Epidermal melanocyte (primary cell): Measurements from ENCODE around the gene ACADS.

Source experiments
- DNase-seq: peaks from one replicate; pipeline ENCODE4 v3.0.0; 2011; ENCODE audit warnings: low spot score; ENCODE audit not compliant: insufficient read length

ACADS gene

DNA sequence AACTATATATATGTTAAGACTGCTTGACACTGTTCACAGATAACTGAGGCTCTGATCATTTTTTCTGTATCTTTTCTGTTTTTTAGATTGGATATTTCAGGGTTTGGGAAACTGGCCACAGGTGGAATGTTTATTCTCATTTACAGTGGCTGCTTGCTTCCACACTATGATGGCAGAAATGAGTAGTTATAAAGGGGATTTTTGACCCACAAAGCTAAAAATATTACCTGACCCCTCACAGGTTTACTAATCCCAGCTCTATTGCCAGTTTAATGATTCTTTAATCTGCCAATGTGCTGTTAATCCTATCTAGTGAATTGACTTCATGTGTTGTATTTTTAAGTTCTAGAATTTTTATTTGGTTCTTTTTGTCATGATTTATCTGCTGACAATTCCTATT is 29.6 kb downstream of the ACADS start:
- no peak for DNase-seq

GRCh38 chr12:120757226-120757742 is 31.7 kb downstream of the ACADS start:
- DNase-seq = no peak

DNA sequence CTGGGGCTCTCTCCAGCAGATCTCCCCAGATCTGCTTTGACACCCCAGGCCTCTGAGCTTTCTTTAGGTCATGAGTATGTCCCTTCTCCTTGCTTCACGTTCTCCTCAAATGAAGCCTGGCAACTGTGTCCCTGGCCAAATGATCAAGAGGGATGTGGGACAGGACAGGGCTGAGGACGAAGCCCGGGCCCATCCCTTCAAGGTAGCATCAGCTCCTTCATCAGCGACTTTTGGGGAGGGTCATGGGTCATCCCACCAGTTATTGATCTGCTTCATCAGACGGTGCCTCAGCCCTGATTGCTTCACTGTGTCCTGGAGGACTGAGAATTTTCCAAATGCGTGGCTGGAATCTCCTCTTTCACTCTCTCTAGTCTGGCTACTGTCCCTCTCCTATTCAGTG is 32.3 kb downstream of the ACADS start:
- DNase-seq = no peak

DNA sequence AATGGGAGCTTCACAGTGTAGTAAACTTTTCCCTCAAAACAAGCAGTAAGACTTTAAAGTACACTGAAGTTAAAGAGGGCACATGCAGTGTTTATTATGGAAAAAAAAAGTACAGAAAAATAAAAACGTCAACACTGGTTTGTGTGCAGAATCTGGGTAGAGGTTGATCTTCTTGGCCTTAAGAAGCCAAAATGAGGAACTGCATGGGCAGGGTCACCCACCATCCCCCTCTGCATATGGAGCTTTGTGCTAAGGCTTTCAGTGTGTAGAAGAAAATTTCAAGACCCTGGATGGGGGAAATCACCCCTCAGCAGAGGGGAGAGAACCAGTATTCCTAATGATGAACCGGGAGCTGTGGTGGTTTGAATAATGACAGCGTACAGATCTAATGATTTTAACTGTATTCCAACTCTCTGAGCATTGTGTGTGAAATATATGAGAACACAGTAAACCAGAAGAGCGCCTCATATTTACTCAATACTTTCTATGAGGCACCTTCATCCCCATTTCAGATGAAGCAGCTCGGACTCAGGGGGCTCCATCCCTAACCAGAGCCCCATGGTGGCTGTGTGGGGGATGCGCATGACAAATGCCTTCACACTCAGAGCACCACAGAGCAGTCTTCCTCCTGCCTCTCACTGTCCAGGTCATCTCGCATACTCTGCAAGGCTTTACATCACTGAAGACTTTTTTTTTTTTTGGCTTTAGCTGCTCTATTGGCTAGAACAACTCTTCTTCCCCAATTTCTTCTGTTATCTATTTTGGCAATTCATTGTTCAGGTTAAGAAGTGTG is 33.4 kb downstream of the ACADS start:
- DNase-seq = no peak

DNA sequence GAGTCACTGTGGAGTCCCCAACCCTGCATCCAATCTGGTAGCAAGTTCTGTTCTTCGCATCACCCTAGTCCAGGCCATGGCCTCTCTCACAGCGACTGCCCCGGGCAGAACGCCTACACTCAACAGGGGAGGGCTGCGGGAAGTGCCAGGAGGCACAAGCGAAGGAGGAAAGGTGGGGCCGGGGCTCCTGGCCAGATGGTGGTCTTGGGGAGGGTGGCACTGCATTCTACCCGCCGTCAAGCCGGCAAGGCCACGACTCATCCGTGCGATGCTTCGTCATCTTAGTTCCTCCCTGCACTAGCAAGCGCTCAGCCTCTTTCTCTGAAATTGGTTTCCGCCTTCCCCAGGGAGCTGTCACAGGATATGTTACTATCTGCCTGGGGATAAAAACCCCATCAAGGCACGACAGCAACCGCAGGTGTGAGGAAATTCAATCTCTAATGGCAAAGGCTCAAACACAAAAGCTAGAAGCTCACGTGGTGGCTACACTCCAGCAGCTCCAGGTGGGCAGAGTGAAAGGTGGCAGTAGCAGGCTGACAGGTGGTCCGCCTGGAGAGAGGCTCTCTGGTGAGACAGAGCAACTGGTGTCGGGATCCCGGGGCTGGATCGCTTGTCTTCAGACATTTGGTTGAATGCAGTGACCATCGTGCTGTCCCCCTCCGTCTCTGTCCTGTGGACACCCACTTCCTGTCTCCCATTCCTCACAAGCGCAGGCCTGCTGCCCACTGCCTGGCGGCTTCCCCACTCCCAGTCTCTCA is 34.1 kb downstream of the ACADS start:
- no peak for DNase-seq

- no peak for DNase-seq
These were observed 35.0 kb downstream of the ACADS start for GRCh38 chr12:120760349-120761254.

DNA sequence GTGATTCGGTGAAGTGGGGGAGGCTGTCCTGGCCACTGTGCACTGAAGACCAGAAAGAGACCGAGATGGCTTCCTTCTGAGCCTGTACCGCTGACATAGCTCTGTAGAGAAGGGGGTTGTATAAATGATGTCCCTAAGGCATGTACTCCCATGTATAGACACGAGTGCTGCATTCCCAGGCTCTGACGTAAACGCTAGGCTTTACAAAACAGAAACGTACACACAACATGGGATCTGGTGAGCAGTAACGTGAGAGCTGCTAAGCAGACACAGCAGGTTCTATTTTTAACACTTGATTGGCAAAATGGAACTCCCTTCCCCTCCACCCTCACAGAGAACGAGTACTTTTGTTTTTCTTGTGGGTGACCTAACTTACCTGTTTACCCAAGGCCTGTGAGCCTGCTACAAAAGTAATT is 35.9 kb downstream of the ACADS start:
- DNase-seq = peak; percentile 93

- DNase-seq = peak; percentile 37
These were observed 36.5 kb downstream of the ACADS start for GRCh38 chr12:120762086-120762485.

- DNase-seq = no peak
These were observed 37.6 kb downstream of the ACADS start for GRCh38 chr12:120763250-120763649.

DNA sequence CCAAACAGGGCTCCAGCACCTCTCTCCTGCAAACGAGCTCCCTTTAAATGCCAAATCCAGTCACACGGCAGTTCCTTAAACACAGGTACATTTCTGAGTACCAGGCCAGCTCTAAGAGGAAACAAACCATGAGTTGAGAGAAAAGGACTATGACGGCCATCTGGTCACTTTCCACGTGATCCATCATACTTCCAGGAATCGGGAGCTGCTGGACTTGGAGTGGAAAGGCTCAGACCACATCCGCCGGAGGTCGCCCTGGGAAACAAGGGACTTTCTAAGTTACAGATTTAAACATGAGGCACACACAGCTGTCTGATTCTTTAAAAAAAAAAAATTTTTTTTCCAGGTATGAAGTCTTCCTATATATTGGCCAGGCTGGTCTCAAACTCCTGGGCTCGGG is 39.2 kb downstream of the ACADS start:
- DNase-seq = no peak

DNA sequence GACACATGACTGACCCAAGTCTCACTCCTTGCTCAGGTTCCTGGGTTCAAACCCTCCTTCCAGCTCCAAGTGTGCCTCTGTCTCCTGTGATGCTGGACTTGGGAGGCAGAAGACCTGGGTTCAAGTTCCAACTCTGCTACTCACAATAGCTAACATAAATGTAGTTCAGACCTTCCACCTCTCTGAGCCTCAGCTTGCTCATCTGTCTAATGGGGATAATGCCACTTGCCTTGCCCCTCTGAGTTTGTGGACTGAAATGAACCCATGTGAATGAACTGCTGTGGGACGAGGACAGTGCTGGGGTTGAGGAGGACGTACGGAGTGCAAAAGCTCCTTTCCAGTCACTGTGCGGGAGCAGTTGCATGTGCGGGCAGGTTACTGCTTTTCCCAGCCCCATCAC is 40.9 kb downstream of the ACADS start:
- DNase-seq = no peak

DNA sequence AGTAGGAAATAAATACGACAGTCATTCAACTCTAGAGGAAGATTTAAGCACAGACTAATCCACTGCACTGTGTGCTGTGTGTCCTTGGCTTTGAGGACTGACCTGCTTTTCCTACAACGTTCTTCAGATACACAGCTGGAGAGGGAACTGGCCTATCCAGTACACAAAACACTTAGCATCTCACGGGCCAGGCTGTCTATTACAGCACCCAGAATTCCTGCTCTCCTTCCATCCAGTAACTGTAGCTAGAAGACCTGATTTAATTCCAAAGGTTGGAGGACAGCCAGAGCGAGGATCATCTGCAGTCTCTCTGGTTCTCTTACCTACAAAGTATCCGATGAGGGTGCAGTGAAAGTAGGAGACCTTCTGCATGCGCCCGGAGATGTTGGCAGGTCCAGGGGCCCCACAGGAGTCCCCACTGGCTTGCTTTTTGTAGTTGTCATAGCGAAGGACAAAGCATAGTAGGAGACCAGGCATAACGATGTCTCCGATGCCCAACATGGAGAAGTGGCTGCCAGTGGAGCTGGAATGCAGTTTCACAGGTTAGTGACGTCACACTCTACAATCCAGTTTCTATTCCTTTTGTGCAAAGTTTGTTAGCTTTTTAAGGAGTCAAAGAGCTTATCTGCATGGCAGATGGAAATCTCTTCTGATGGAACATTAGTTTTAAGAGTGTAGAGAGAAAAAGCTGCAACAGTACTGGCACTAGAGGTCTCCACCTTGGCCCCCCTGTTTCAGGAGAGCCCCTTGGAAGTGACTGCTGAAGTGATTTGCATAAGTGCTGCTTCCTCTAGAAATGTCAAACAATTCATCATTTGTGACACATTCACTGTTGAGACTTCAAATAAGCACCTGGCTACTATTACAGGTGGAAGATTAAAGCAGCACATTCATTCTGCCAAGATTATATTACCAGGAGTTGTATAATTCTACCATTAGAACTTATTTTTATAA is 41.7 kb downstream of the ACADS start:
- no peak for DNase-seq

DNA sequence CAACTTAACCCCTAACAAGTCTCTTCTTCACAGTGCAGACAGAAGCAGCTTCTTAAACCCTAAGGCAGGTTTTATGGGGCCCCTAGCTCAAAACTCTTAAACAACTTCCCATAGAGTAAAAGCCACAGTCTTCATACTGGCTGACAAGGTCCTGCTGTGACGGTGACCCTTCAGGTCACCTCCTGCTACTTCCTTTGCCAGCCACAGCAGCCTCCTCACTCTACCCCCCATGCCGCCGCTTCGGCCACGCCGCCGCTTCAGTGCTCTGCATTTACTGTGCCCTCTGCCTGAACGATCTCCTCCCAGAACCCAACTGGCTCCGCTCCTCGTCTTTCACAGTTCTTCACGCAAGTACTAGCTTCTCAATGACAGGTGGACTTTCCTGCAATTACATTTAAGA is 45.5 kb downstream of the ACADS start:
- DNase-seq = no peak

DNA sequence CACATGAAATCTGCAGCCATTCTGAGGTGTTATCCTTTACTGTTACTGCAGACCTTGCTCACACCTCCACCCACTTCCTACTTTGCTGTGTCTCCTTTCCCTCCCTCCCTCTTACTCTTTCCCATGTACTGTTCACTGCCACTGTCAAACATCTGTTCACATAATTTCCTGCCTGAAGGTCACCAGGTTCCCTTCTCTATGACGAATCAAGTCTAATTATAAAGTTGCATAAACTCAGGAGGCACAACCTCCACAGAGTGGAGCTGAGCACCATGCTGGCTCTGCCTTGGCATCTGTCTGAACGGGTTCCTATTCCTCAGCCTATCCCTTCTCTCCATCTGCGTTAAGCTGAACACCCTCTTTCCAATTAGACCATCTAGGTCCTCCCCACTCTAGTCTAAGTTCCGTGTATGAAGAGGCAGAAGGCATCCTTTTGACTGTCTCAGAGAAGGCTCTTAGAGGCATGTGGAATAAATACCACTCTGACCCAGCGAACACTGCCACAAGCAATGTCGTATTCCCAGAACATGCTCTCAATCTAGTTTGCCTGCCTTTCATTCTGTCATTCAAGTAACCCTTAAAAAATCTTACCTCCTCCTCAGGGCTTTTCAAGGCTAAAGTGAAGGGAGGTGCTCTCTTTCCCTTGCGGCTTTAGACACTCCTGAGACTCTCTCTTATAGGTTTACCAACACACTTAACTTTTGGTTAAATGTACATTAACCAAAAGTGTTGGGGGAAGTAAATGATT is 48.7 kb downstream of the ACADS start:
- no peak for DNase-seq

DNA sequence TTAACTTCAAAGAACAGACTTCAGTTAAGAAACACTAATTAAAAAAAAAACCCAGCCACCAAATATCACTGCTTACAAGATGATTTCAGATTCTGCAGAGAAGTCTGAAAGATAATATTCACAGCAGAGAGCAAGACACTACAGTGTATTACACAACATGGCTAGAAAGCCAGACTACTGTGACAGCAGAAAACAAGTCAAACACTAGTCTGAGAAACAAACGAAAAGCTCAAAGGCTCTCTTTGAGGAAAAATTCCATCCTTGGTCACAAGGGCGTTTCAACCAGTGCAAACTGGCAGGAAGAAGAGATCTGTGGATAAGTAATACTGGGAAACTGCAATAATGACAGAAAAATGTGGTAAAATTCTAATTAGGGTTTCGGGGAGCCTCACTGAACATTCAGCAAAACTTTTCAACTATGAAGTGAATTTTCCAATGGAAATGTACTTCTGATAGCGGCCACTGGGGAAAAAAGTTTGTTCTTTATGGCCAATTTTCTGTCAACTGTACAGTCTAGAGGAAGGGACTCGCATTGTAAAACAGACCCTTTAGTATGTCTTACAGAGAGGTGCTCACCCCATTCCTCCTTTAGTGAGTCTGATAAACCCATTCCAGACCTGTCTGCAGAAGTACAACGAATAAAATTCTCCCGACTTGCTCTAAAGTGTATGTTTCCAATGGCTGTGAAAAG is 50.4 kb downstream of the ACADS start:
- peak; percentile 74 for DNase-seq

- DNase-seq = no peak
These were observed 57.6 kb downstream of the ACADS start for GRCh38 chr12:120783197-120783596.

- DNase-seq = no peak
These were observed 59.2 kb downstream of the ACADS start for GRCh38 chr12:120784804-120785203.

DNA sequence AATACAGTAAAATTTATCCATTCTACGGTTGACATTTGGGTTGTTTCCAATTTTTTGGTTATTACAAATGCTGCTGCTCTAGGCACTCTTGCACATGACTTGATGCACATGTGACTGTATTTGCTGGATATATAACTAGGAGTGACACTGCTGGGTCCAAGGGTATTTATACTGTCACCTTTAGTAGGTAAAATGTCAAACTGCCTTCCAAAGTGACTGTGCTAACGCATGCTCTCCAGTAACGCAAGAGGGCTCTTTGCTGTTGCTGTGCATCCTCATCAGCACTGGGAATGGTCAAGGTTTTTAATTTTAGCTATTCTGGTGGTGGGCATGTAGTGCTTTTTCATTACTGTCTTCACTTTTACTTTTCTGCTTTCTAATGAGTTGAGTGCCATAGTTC is 62.3 kb downstream of the ACADS start:
- DNase-seq = no peak
